ENCODE results near the gene RASL11A.

DNA sequence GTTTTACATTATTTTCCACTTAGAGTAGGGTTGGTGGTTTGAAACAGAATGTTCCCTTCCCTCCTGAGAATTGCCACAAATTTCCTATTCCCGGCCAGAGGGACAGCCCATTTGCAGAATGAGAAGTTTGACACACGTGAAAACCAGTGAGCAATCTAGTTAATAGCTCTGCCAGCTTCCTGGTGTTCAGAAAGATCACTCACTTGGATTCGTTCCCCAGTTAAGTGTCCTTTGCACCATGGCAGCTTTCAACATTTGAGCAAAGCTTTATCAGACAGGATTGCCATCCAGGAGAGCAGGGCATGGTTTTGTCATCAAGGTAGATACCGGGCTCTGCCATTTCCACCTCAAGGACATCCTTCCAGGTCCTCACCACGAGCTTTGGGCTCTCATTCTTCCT, 28.2 kb downstream of the RASL11A start:
- TF ChIP-seq POLR2AphosphoS5 (IDR thresholded peaks at IDR 0.05; ENCODE audit: low read depth, low read length): no peak
- TF ChIP-seq POLR2A (IDR thresholded peaks at IDR 0.05; ENCODE audit: low read depth, low read length): no peak

Data from GM12892 (cell line).